ENCODE results near the gene JDP2. TPM values are rescaled to one million over a fixed set of nuclear protein-coding genes. Genes with fewer than 3 reads are reported as not detected.

The JDP2 gene
- total RNA-seq, 2 donors from 2014 or later, result 81.8 to 100 TPM

DNA sequence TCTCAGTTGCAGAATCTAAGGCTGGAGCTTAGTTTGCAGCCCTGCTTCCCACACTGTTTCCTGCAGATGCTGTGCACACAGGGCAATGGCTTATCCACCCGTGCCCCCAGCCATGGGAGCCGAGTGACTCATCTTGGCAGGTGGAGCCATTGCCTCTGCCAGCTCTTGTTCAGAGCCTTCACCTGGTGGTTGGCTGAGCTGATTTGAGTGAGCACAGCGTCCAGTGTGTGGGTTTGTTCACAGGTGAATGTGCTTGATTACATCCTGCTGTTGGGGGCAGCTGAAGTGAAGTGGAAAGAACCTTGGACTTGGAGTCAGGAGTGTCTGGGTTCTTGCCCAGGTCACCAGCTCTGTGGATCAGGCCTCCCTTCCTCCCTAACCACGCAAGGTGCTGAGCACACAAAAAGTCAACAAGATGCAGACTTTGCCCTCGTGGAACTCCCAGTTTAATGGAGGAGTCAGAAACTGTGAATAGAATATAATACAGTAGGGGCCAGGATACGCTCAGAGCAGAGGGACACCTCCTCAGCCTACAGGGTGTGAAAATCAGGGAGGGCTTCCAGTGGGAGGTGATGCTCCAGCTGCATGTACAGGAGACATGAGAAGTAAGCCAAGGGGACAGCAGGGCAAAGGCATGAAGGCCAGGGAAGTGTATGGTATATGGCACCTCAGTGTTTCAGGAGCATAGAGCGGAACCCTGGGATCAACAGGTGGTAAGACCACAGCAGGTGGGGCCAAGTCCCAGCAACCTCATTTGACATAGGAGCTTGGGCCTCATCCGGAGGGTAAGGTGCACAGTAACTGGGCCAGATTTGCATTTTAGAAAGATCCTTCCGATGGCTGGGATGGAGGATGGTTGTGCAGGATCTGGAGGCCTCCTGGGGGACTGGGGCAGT lies 22.8 kb downstream of the JDP2 start:
- Histone ChIP-seq H3K9me3 (no peaks in the 10 kb centered on the region), H3K4me3 (no peak overlapping the region), H3K27ac (peak overlapping the region; percentile 24 to 48), H3K36me3 (no peaks in the 10 kb centered on the region), H3K4me1 (ENCODE audit: control insufficient read depth in 1 of 2, low read depth in 2 of 2) (peaks cover 52 to 76% of the 10 kb centered on the region in 2 donors), H3K27me3 (replicated peaks; ENCODE audit: insufficient read depth) (no peaks in the 10 kb centered on the region)
- TF ChIP-seq, protein P1, sequence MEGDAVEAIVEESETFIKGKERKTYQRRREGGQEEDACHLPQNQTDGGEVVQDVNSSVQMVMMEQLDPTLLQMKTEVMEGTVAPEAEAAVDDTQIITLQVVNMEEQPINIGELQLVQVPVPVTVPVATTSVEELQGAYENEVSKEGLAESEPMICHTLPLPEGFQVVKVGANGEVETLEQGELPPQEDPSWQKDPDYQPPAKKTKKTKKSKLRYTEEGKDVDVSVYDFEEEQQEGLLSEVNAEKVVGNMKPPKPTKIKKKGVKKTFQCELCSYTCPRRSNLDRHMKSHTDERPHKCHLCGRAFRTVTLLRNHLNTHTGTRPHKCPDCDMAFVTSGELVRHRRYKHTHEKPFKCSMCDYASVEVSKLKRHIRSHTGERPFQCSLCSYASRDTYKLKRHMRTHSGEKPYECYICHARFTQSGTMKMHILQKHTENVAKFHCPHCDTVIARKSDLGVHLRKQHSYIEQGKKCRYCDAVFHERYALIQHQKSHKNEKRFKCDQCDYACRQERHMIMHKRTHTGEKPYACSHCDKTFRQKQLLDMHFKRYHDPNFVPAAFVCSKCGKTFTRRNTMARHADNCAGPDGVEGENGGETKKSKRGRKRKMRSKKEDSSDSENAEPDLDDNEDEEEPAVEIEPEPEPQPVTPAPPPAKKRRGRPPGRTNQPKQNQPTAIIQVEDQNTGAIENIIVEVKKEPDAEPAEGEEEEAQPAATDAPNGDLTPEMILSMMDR (IDR thresholded peaks at IDR 0.05), result no peak
- no peak for DNase-seq (ENCODE audit: low spot score)
- no peak for ATAC-seq (ENCODE audit: insufficient number of reproducible peaks, low FRiP score, low read depth)

DNA sequence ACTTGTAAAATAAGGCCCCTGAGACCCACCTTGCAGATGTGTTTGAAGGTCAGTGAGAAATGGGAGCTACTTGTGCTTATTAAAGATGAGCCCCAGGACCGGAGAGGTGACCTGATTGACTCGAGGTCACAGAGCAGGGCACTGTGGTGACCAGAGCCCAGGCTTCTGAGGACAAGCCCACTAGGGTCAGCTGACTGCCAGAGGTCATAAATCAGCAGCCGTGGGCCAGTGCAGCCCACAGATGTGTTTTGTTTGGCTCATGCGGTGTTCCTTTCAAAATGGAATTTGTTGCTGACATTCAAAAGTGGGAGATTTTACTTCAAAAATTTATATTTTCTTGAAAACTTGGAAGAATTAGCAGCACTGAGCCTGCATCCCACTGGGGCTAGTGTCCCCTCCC lies 24.5 kb downstream of the JDP2 start:
- Histone ChIP-seq H3K4me1 (ENCODE audit: control insufficient read depth in 1 of 2, low read depth in 2 of 2) (peaks cover 48 to 89% of the 10 kb centered on the region in 2 donors), H3K27ac (peak overlapping the region; percentile 75 to 84), H3K36me3 (no peaks in the 10 kb centered on the region), H3K4me3 (no peak overlapping the region), H3K9me3 (no peaks in the 10 kb centered on the region), H3K27me3 (replicated peaks; ENCODE audit: insufficient read depth) (no peaks in the 10 kb centered on the region)
- ATAC-seq (ENCODE audit: insufficient number of reproducible peaks, low FRiP score, low read depth), result no peak
- TF ChIP-seq, protein P1 (IDR thresholded peaks at IDR 0.05), result no peak
- no peak for DNase-seq (ENCODE audit: low spot score)

DNA sequence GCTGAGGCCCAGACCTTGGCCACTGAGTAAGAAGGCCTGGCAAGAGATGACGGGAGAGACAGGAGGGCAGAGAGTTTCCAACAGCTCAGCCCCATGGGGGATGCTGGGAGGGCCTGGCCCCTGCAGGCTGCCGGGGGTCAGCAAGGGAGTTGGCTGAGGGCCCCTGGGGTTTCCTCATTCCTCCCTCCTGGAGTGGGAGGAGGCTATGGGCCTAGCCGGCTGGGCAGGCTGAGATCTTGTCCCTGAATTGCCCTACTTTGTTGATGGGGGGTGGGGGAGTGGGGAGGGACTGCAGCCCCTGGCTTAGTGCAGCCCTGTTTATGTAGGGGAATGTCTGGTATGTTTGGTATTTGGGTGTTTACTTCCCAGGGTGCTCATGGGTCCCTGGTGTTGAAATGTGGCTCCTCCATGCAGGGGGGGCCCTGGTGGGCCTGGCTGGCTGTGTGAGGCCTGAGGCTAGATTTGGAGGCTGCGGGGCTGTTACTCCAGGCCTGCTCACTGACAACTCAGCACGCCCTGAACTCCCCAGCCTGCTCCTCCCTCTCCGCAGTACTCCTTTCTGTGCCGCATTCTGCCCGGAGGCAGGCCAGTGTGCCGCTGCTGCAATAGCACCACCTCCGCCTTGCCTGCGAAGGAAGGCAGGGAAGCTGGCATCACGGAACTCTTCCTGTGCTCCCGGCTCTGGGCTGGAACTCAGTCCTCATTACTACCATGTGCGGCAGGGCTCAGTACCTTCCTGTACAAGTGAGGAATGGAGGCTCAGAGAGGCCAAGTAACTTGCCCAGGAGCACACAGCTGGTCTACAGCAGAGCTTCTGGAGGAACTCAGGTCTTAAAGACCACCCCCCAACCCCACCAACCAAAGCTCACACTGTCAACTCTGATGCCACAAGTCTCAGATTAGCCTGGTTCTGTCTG lies 25.3 kb downstream of the JDP2 start:
- Histone ChIP-seq H3K4me3 (peak overlapping the region; percentile 13), H3K9me3 (no peaks in the 10 kb centered on the region), H3K27me3 (replicated peaks; ENCODE audit: insufficient read depth) (no peaks in the 10 kb centered on the region), H3K36me3 (no peaks in the 10 kb centered on the region), H3K4me1 (ENCODE audit: control insufficient read depth in 1 of 2, low read depth in 2 of 2) (peaks cover 48 to 85% of the 10 kb centered on the region in 2 donors), H3K27ac (peak overlapping the region; percentile 75 to 84)
- DNase-seq (ENCODE audit: low spot score), result no peak
- ATAC-seq (ENCODE audit: insufficient number of reproducible peaks, low FRiP score, low read depth), result no peak
- TF ChIP-seq, protein P1 (IDR thresholded peaks at IDR 0.05), result no peak

DNA sequence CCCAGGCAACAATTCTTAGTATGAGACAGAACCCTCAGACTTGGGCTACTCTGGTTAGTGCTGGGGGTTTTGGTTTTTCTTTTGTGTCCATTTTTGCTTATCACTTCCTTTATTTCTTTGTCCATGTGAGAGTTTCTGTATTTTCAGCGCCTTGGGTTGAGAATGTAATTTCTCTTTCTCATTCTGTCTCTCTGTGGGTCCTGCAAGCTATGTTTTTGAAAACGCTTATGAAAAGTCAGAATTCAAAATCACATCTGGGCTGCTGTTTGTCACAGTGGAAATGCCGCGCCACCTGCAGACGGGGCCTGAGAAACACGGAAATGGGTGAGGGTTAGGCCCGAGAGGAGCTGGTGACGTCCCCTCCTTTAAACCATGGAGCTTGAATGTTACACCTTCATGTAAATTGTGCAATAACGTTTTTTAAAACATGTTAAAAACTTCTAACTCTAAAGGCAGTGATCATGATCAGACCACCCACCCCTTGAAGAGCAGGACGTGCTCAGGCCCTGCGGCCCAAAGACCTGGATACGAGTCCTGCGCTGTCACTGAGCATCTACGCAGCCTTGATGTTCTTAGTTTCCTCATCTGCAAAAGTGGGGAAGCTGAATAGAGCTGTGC lies 26.1 kb downstream of the JDP2 start:
- H3K27ac ChIP-seq, result peak overlapping the region; percentile 75 to 84
- H3K9me3 ChIP-seq, result no peaks in the 10 kb centered on the region
- TF ChIP-seq, protein P1 (IDR thresholded peaks at IDR 0.05), result no peak
- H3K4me1 ChIP-seq (ENCODE audit: control insufficient read depth in 1 of 2, low read depth in 2 of 2), result peaks cover 43 to 84% of the 10 kb centered on the region in 2 donors
- H3K36me3 ChIP-seq, result no peaks in the 10 kb centered on the region
- H3K27me3 ChIP-seq (replicated peaks; ENCODE audit: insufficient read depth), result no peaks in the 10 kb centered on the region
- no peak overlapping the region for H3K4me3 ChIP-seq
- ATAC-seq (ENCODE audit: insufficient number of reproducible peaks, low FRiP score, low read depth) (no peak), DNase-seq (ENCODE audit: low spot score) (no peak)

Measured in thoracic aorta (tissue), 2 donors.